Tibial nerve (tissue), 4 donors: ENCODE data around the gene PCDHB10. TPM values are rescaled to one million over a fixed set of nuclear protein-coding genes. Genes with fewer than 3 reads are reported as not detected.
"Not testable (repeated sequence)": the region's sequence is repeated elsewhere in the genome, so short reads cannot be mapped to it uniquely, and the experiment has no call there.

Experiments
- DNase-seq, 2 donors: peaks; one replicate each; pipeline ENCODE4 v3.0.0-alpha.2; 2019; ENCODE audit warnings: low spot score in 2 of 2
- H3K27ac ChIP-seq, 4 donors: fragments of 200-600 bp; sonication (generic) in 3 of 4; one replicate each; pipeline ENCODE4 v1.5.1; 2017 to 2019; ENCODE audit warnings: mild to moderate bottlenecking in 1 of 4
- H3K27me3 ChIP-seq, 2 donors: fragments of 200-600 bp; sonication (generic) in 1 of 2; one replicate each; pipeline versions ENCODE4 v1.5.1 to v1.6.0; 2017 to 2019
- H3K36me3 ChIP-seq, 3 donors: fragments of 200-600 bp; sonication (generic); one replicate each; pipeline ENCODE4 v1.5.1; 2018 to 2019
- H3K4me1 ChIP-seq, 4 donors: fragments of 200-600 bp; sonication (generic) in 3 of 4; one replicate each; pipeline ENCODE4 v1.5.1; 2017 to 2019
- H3K4me3 ChIP-seq, 4 donors: fragments of 200-600 bp; sonication (generic) in 3 of 4; one replicate each; pipeline ENCODE4 v1.5.1; 2017 to 2019; ENCODE audit warnings: mild to moderate bottlenecking in 1 of 4, moderate library complexity in 1 of 4
- H3K9me3 ChIP-seq, 4 donors: fragments of 200-600 bp; sonication (generic) in 3 of 4; one replicate each; pipeline ENCODE4 v1.5.1; 2017 to 2019
- EP300 ChIP-seq, 2 donors: sonication (generic); formaldehyde crosslinking; IDR thresholded peaks; one replicate each; pipeline ENCODE4 v1.6.1; 2017; ENCODE audit warnings: antibody characterized with exemption in 2 of 2, mild to moderate bottlenecking in 1 of 2
- POLR2A ChIP-seq, 2 donors: fragments of 450-650 bp; IDR thresholded peaks; one replicate each; pipeline ENCODE4 v1.6.1; 2017; ENCODE audit warnings: antibody characterized with exemption in 2 of 2, mild to moderate bottlenecking in 2 of 2, moderate library complexity in 2 of 2
- WGBS, 2 donors: methylation state at CpG; one replicate each; pipeline ENCODE4 v1.1.5; 2018; 5-methylcytosine and 5-hydroxymethylcytosine counted together
- total RNA-seq, 4 donors: library from RNA; depleted of rRNA; stranded (reverse); fragments of >200 nt; gene quantifications; one replicate each; pipeline ENCODE4 v1.1.0, GENCODE V29; 2016
- TF ChIP-seq, protein P1 (sequence below), 5 experiments: fragments of 200-600 bp in 3 of 5; fragments of 450-650 bp in 2 of 5; sonication (generic) in 3 of 5; IDR thresholded peaks; one replicate each; pipeline ENCODE4 v1.5.1; 2016 to 2019; ENCODE audit warnings: antibody characterized with exemption in 5 of 5, mild to moderate bottlenecking in 3 of 5, moderate library complexity in 2 of 5

Gene PCDHB10
- total RNA-seq, 4 donors from 2014 or later: 4.8 to 10.4 (median 5.6) TPM

DNA sequence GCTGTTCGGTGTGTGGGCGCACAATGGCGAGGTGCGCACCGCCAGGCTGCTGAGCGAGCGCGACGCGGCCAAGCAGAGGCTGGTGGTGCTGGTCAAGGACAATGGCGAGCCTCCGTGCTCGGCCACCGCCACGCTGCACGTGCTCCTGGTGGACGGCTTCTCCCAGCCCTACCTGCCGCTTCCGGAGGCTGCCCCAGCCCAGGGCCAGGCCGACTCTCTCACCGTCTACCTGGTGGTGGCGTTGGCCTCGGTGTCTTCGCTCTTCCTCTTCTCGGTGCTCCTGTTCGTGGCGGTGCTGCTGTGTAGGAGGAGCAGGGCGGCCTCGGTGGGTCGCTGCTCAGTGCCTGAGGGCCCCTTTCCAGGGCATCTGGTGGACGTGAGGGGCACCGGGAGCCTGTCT is 12.3 kb upstream of the PCDHB10 start:
- DNase-seq, H3K4me1 ChIP-seq, H3K4me3 ChIP-seq, H3K27me3 ChIP-seq, H3K27ac ChIP-seq: not testable (repeated sequence)
- Histone ChIP-seq H3K9me3 (peaks cover 0 to 88% (median 37%) of the 10 kb centered on the region in 4 donors), H3K36me3 (peaks cover 0 to 12% (median 0%) of the 10 kb centered on the region in 3 donors)
- 40 to 49% methylated on average over 17 to 24 of the region's 32 CpGs for WGBS, 2 donors

DNA sequence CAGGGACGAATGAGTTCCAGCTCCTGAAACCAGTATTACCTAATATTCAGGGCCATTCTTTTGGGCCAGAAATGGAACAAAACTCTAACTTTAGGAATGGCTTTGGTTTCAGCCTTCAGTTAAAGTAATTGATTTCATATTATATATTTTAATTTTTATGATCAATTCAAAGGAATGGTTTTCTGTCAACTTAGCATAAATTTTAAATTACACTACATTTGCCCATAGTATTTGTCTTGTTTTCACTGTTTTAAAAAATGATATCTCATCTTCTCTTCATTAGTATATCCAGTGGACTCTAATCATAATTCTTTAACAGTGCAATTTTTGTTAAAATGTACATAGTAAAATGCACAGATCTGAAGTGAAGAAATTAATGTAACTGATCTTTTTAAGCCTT is 11.8 kb upstream of the PCDHB10 start:
- no peak overlapping the region for H3K4me3 ChIP-seq
- H3K9me3 ChIP-seq: peaks cover 0 to 88% (median 35%) of the 10 kb centered on the region in 4 donors
- TF ChIP-seq POLR2A (IDR thresholded peaks at IDR 0.05) (no peak), EP300 (IDR thresholded peaks at IDR 0.05) (no peak)
- TF ChIP-seq, protein P1, sequence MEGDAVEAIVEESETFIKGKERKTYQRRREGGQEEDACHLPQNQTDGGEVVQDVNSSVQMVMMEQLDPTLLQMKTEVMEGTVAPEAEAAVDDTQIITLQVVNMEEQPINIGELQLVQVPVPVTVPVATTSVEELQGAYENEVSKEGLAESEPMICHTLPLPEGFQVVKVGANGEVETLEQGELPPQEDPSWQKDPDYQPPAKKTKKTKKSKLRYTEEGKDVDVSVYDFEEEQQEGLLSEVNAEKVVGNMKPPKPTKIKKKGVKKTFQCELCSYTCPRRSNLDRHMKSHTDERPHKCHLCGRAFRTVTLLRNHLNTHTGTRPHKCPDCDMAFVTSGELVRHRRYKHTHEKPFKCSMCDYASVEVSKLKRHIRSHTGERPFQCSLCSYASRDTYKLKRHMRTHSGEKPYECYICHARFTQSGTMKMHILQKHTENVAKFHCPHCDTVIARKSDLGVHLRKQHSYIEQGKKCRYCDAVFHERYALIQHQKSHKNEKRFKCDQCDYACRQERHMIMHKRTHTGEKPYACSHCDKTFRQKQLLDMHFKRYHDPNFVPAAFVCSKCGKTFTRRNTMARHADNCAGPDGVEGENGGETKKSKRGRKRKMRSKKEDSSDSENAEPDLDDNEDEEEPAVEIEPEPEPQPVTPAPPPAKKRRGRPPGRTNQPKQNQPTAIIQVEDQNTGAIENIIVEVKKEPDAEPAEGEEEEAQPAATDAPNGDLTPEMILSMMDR (IDR thresholded peaks at IDR 0.05): no peak
- no peak for DNase-seq
- WGBS, 2 donors: 22 to 57% methylated on average over 1 of the region's 1 CpG
- no peak overlapping the region for H3K27ac ChIP-seq
- peaks cover 0 to 8% of the 10 kb centered on the region in 2 donors for H3K27me3 ChIP-seq
- H3K36me3 ChIP-seq: peaks cover 0 to 11% (median 0%) of the 10 kb centered on the region in 3 donors
- H3K4me1 ChIP-seq: no peaks in the 10 kb centered on the region

DNA sequence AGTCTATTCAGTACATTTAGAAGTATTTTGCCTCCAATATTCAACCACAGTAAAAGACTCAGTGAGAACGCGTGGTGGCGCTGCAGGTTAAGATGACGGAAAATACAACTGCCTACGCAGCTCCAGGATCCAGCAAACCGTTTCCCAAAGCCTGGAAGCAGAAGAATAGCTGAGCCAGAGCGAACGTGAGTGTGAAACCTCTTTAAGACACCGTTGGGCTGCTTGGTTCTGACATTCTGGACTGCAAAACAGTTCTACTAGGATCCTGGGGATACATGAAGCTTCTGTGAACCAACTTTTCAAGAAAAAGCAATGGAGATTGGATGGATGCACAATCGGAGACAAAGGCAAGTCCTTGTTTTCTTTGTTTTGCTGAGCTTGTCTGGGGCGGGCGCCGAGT is 9.9 kb upstream of the PCDHB10 start, which contains the start of gene PCDHB16:
PCDHB16 (plus strand) TSS at position 140 of the 400 bp plus-strand sequence; CDS start at position 313, 173 bp downstream.
- Histone ChIP-seq H3K36me3 (peaks cover 0 to 11% (median 0%) of the 10 kb centered on the region in 3 donors), H3K4me3 (peak within 1 kb of the TSS in 3 of 4 donors; percentile 18 to 47 (median 32)), H3K4me1 (no peaks in the 10 kb centered on the region), H3K27me3 (peaks cover 0 to 8% of the 10 kb centered on the region in 2 donors), H3K9me3 (peaks cover 0 to 88% (median 33%) of the 10 kb centered on the region in 4 donors), H3K27ac (peak within 1 kb of the TSS; percentile 2 to 65 (median 38))
- DNase-seq: peak; percentile 27 to 43
- 9 to 14% methylated on average over 13 of the region's 13 CpGs for WGBS, 2 donors
- TF ChIP-seq EP300 (IDR thresholded peaks at IDR 0.05): peak in 1 of 2 donors; percentile 34
- TF ChIP-seq, protein P1 (IDR thresholded peaks at IDR 0.05): peak in 4 of 5 experiments; percentile 22 to 51 (median 35)
- no peak for TF ChIP-seq POLR2A (IDR thresholded peaks at IDR 0.05)

DNA sequence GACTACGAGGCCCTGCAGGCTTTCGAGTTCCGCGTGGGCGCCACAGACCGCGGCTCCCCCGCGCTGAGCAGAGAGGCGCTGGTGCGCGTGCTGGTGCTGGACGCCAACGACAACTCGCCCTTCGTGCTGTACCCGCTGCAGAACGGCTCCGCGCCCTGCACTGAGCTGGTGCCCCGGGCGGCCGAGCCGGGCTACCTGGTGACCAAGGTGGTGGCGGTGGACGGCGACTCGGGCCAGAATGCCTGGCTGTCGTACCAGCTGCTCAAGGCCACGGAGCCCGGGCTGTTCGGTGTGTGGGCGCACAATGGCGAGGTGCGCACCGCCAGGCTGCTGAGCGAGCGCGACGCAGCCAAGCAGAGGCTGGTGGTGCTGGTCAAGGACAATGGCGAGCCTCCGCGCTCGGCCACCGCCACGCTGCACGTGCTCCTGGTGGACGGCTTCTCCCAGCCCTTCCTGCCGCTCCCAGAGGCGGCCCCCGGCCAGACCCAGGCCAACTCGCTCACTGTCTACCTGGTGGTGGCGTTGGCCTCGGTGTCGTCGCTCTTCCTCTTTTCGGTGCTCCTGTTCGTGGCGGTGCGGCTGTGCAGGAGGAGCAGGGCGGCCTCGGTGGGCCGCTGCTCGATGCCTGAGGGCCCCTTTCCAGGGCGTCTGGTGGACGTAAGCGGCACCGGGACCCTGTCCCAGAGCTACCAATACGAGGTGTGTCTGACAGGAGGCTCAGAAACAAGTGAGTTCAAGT is 7.9 kb upstream of the PCDHB10 start:
- not testable (repeated sequence) for H3K27ac ChIP-seq, H3K36me3 ChIP-seq, H3K4me1 ChIP-seq, DNase-seq, H3K4me3 ChIP-seq, H3K27me3 ChIP-seq
- WGBS, 2 donors: 45 to 46% methylated on average over 16 to 26 of the region's 69 CpGs
- peaks cover 0 to 89% (median 32%) of the 10 kb centered on the region in 4 donors for H3K9me3 ChIP-seq

DNA sequence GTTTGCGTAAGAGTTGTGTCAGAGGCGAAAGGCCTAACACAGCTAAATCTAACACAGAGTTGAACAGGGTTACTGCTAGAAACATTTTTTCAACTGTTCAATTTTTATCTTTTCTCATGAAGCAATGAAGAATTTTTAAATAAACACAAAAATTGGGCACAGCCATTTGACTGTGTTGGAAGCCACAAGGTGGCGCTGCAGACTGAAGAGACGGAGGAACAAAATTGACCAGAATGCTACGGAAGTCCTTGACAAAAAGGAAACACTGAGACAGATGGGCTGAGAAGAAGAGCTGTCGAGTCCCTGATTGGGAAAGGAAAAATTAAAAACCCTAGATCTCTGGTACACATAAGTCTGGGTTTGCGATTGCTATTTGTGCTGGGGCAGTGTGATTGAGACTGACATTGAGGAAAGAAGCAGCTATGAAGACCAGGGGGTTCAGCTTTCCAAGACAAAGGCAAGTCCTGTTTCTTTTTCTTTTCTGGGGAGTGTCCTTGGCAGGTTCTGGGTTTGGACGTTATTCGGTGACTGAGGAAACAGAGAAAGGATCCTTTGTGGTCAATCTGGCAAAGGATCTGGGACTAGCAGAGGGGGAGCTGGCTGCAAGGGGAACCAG is 5.1 kb upstream of the PCDHB10 start, which contains the start of gene PCDHB9:
PCDHB9 (plus strand) TSS at position 265 of the 616 bp plus-strand sequence; CDS start at position 423, 158 bp downstream.
- Histone ChIP-seq H3K4me3 (peak within 1 kb of the TSS in 1 of 4 donors; percentile 9), H3K4me1 (no peaks in the 10 kb centered on the region)
- 18 to 20% methylated on average over 9 of the region's 9 CpGs for WGBS, 2 donors

GRCh38 chr5:141188682-141189081 is 3.5 kb upstream of the PCDHB10 start:
- H3K9me3 ChIP-seq: peaks cover 0 to 96% (median 34%) of the 10 kb centered on the region in 4 donors
- H3K27me3 ChIP-seq, H3K27ac ChIP-seq, H3K4me3 ChIP-seq, H3K4me1 ChIP-seq, DNase-seq, H3K36me3 ChIP-seq: not testable (repeated sequence)
- 46 to 53% methylated on average over 21 to 23 of the region's 37 CpGs for WGBS, 2 donors

More for the DNA sequence above, 5.1 kb upstream of the PCDHB10 start, which contains the start of gene PCDHB9:
- TF ChIP-seq POLR2A (IDR thresholded peaks at IDR 0.05): no peak
- no peak for TF ChIP-seq EP300 (IDR thresholded peaks at IDR 0.05)
- TF ChIP-seq, protein P1 (IDR thresholded peaks at IDR 0.05): peak in 1 of 5 experiments; percentile 19
- Histone ChIP-seq H3K27ac (no peak within 1 kb of the TSS), H3K27me3 (no peaks in the 10 kb centered on the region), H3K36me3 (peaks cover 0 to 8% (median 0%) of the 10 kb centered on the region in 3 donors), H3K9me3 (peaks cover 0 to 97% (median 38%) of the 10 kb centered on the region in 4 donors)
- no peak for DNase-seq

GRCh38 chr5:141189131-141189530 is 3.0 kb upstream of the PCDHB10 start:
- not testable (repeated sequence) for DNase-seq, H3K4me3 ChIP-seq, H3K36me3 ChIP-seq, H3K4me1 ChIP-seq, H3K27ac ChIP-seq, H3K27me3 ChIP-seq
- H3K9me3 ChIP-seq: peaks cover 0 to 94% (median 34%) of the 10 kb centered on the region in 4 donors
- 40 to 46% methylated on average over 12 to 22 of the region's 35 CpGs for WGBS, 2 donors

GRCh38 chr5:141194332-141194731 is 2.2 kb downstream of the PCDHB10 start:
- H3K9me3 ChIP-seq: peaks cover 0 to 95% (median 37%) of the 10 kb centered on the region in 4 donors
- WGBS, 2 donors: 32 to 47% methylated on average over 17 to 27 of the region's 37 CpGs
- not testable (repeated sequence) for DNase-seq

More at GRCh38 chr5:141194332-141194731, 2.2 kb downstream of the PCDHB10 start:
- not testable (repeated sequence) for H3K4me1 ChIP-seq, H3K36me3 ChIP-seq, H3K27me3 ChIP-seq, H3K4me3 ChIP-seq, H3K27ac ChIP-seq
